Measurements from ENCODE around the gene EEF1A2.
A peak's percentile ranks its signal among the peaks of the same experiment; 100 is the strongest.

Gene EEF1A2

DNA sequence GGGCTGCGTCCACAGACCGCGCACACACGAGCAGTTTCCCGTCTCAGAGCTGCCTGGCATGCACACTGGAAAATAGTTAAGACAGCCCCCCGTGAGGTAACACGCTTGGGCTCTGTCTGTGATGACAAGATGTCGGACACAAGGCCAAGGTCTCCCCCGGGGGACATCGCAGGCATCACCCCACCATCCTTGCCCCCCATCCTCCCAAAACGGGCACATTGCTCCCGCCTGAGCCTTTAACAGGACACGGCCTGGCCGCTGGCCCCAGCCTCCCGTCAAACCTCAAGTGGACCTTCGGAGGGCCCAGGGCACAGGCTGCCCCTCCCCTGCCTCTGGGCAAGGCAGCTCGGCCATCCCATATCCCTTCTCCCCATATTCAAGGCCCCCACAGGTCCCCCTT is 32.0 kb downstream of the EEF1A2 start:
- DNase-seq: no peak

- DNase-seq: no peak
Measured at GRCh38 chr20:63466250-63466825, 32.5 kb downstream of the EEF1A2 start.

DNA sequence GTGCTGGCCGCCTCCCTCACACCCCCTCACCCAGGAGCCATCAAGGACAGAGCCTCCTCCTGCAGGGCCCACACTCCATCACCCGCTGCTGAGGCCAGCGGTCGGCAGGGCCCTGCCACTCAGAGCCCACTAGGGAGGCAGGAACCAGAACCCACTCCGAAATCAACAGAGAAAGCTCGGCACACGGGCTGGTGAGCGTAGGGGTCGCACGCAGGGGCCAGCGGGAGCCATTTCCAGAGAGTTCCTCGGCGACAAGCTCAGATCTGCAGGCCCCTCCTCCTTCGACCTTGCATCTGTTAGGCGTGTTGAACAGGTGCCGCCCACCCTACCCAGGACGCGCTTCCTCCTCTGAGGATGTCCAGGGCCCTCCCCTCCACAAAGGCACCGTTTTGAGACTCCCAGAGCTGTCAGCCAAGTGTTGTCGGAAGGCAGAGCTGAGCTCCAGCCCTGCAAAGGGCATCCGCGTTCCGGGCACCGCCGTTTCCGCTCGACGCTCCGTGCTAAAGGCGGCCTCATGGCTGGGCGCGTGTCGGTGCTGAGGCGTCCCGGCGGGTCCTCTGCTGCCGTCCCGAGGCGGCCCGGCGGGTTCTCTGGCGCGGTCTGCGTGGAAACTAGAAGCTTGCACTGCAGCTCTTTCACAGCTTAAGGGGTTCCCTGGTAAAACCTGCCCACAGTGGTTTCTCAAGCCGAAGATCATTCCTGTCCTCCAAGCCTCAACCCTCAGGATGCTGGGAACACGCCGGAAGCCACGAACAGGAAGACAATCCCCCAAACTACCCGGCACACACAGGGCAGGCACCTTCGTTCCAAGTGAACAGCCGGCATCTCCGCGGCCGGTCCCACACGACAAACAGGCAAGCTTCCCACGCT is 33.3 kb downstream of the EEF1A2 start:
- DNase-seq: no peak

- no peak for DNase-seq
Measured at GRCh38 chr20:63464289-63464635, 34.6 kb downstream of the EEF1A2 start.

DNA sequence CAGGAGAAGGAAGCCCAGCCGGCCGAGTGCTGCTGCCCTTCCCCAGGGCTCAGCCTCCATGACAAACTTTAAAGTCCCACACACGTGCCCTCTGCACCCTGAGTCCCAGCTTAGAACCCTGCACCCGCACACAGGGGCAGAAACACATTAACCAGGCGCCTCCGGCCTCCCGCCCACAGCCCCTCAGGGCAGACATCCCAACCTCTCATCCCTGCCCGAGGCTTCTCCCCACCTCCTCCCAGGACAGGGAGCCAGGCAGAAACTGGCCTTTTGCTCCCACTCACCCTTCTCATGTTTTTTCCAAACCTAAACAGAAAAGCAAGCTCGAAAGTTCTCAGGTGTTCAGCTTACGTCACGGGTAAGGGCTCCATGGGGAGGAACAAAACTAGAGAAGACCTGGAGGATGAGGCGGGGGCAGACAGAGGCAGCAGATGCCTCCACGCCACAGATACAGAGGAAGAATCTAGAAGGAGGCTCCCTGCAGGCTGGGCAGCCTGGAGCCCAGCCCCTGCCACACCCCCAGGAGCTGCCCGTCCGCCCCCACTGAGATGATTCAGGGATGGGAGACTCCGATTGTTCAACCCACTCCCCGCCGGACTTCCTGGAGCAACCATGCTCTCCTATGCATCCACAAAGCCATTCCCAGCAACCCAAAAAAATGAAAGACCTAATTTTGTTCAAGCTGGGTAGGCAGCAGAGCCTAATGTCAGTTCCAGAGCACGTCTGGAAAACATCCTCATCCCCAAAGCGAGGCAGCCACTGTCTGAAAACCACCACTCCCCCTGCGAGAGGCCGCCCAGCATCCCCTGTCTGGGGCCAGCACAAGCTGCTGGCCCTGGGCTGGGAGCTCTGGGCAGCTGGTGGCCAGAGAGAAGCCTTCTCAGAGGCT is 35.2 kb downstream of the EEF1A2 start:
- no peak for DNase-seq

GRCh38 chr20:63462244-63462643 is 36.6 kb downstream of the EEF1A2 start:
- no peak for DNase-seq

- DNase-seq: peak; percentile 29
Measured at GRCh38 chr20:63461104-63461763, 37.6 kb downstream of the EEF1A2 start.

DNA sequence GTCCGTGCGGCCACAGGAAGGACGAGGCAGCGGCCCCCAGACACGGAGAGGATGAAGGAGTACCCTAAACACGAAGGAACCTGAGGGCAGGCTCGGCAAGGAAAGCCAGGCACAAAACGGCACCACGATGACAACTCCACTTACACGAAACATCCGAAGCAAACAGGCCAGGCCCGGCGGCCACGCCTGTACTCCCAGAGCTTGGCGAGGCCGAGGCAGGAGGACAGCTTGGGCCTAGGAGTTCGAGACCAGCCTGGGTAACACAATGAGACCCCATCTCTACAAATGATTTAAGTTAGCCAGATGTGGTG is 39.9 kb downstream of the EEF1A2 start:
- DNase-seq: no peak

- DNase-seq: no peak
Measured at GRCh38 chr20:63458170-63459069, 40.5 kb downstream of the EEF1A2 start.

GRCh38 chr20:63457737-63458136 is 41.1 kb downstream of the EEF1A2 start:
- no peak for DNase-seq

GRCh38 chr20:63456429-63457284 is 42.2 kb downstream of the EEF1A2 start:
- DNase-seq: no peak

DNA sequence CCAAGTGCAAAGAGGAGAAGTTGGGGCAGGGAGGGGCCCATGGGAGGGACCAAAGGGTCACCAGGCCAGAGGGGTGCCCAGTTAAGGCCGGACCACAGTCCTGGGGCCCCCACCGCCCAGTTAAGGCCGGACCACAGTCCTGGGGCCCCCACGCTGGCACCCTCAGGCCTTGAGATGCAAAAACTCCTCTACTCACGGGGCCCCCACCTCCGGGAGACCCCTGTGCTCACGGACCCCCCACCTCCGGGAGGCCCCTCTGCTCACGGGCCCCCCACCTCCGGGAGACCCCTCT is 43.4 kb downstream of the EEF1A2 start:
- DNase-seq: no peak

DNA sequence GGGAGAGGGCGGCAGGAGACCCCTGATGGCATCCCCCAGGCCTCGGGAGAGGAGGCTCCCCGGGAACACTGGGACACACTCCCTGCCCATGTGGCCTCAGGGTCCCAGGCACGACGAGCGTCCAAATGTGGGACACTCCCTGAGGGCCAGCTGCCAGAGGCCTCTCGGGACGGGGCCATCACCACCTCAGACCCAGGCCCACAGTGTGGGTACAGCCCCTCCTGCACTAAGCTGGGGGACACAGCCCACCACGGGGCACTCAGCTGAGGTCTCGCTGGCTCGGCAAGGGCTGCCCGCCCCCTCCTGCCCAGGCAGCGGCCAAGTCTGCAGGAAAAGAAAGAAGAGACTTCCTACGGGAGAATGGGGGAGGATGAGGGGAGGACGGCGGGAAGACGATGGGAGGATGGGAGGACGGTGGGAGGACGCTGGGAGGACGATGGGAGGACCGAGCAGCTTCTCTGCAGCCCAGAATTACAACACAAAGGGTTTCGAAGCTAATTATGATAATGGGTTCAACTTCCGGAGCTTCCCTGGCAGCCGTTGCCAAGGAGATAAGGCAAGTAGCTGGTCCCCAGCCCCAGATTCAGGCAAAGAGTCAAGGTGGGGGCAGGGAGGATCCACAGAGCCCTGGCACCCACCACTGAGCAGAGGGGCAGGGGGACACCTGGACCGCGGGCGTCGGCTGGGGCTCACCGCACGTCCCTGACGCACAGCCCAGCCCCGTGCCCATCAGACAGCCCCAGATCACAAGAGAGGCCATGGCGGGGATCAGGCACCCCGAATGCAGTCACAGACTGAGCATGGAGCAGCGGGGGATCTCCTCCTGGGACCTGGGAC is 43.9 kb downstream of the EEF1A2 start:
- no peak for DNase-seq

DNA sequence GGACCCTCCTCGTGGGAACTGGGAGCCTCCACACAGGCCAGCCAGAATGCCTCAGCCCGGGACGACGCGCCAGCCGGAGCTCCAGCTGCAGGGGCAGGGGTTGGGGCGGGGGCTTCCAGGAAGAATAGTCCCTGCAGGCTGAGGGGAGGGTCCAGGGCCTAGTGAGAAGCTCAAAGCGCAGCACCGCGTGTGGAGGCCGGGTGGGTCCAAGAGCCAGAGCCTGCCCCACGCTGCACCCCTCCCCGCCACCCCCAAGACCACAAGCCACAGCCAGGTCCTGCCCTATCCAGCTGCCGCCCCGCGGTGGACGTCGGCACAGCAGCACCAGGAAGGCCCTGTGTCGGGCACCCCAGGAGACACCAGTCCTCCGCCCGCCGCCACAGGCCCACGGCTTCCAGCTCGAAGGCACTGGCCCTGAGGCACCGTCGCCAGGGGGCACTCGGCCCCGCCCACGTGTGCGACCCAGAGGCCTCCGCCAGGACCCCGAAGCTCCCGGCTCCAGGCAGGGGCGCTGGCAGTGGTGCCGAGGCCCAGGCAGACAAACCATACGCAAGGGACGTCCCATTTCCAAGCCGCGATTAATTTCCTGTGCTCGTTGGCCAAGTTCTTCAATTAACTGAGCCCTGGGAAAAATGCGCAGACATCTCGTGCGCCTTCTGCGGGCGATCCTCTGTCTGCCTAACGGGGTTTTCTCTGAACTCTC is 45.9 kb downstream of the EEF1A2 start:
- DNase-seq: peak; percentile 15

DNA sequence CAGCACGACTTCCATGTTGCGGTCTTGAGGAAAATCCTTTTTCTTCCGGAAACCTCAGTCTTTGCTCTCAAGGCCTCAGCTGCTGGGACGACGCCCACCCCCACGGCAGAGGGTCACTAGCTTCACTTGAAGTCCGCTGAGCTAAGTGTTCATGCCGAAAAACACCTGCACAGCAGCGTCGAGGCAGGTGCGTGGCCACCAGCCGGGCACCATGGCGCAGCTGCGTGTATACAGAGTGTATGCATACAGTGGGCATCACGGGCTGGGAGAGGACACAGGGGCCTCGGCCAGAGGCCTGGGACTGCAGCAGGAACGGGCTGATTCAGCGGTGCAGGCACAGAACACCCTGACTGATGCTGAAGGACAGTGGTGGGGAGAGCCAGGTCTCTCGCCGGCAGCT is 46.5 kb downstream of the EEF1A2 start:
- no peak for DNase-seq

DNA sequence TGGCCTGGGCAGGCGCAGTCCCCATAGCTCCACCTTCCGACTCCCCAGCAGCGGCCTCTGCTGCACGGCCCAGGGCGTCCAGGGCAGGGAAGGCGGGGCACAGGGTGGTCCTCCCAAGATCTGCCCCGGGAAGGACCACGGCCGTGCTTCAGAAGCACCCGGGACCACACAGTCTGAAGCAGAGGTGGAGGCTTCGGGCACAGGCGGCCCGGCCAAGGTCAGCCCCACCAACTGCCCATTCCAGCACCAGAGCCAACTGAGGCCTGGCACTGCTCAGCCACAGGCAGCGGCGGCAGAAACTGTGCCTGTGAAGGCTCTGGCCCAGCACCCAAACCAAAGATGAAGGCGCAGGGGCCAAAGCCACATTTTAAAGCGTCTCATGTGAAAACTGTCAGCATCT is 47.1 kb downstream of the EEF1A2 start:
- DNase-seq: no peak

- no peak for DNase-seq
Measured at GRCh38 chr20:63449796-63450730, 48.8 kb downstream of the EEF1A2 start.

GRCh38 chr20:63449025-63449424 is 49.9 kb downstream of the EEF1A2 start:
- no peak for DNase-seq

DNA sequence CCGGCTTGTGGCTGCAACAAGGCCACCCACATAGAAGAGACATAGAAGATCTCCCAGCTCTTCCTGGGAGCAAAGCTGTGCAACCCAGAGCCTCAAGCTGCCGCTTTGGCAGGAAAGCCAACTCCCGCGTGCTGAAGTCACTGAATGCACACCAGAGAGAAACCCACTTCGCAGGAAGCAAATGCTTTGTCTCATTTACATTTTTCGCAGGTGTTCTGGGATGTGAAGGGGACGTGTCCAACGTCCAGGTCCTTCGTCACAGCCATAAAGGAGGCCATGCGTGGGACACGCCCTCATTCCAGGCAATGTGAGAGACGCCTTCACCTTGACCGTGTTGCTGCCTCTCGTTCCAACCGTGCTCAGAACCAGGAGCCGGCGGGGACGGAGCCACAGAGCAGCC is 50.9 kb downstream of the EEF1A2 start:
- DNase-seq: no peak
